Lung (tissue), 12 donors: ENCODE data around the gene CTSH. TPM values are rescaled to one million over a fixed set of nuclear protein-coding genes. Genes with fewer than 3 reads are reported as not detected.

Experiments used
- ATAC-seq: fragments of 200-7000 bp; cut with Tn5 transposase; one replicate; pipeline ENCODE4 v1.9.1; 2020; ENCODE audit warnings: moderate number of reproducible peaks; ENCODE audit not compliant: insufficient read depth, low FRiP score
- DNase-seq, 3 donors: peaks; one replicate each; pipeline ENCODE4 v3.0.0-alpha.2; 2013 to 2017
- H3K27ac ChIP-seq, 2 donors: one replicate each; pipeline ENCODE4 v1.5.1; 2013; ENCODE audit warnings: mild to moderate bottlenecking in 2 of 2, moderate library complexity in 2 of 2, control low read depth in 1 of 2, inconsistent platforms in 1 of 2, low read depth in 1 of 2, low read length in 1 of 2
- H3K27me3 ChIP-seq, 3 donors: one replicate each; pipeline ENCODE4 v1.5.1; 2013; ENCODE audit warnings: low read length in 2 of 3; ENCODE audit not compliant: control insufficient read depth in 3 of 3, insufficient read depth in 3 of 3
- H3K36me3 ChIP-seq, 4 donors: one replicate each; pipeline ENCODE4 v1.5.1; 2013; ENCODE audit warnings: low read length in 4 of 4, mild to moderate bottlenecking in 1 of 4, moderate library complexity in 1 of 4; ENCODE audit not compliant: control insufficient read depth in 4 of 4, insufficient read depth in 4 of 4
- H3K4me1 ChIP-seq, 5 donors: one replicate each; pipeline ENCODE4 v1.5.1; 2013; ENCODE audit warnings: low read length in 5 of 5, mild to moderate bottlenecking in 2 of 5, moderate library complexity in 1 of 5; ENCODE audit not compliant: control insufficient read depth in 5 of 5, insufficient read depth in 5 of 5
- H3K4me3 ChIP-seq: one replicate; pipeline ENCODE4 v1.5.1; 2013; ENCODE audit warnings: mild to moderate bottlenecking, control low read depth, moderate library complexity
- H3K9ac ChIP-seq, 2 donors: one replicate each; pipeline ENCODE4 v1.5.1; 2013; ENCODE audit warnings: low read length in 2 of 2, control low read depth in 1 of 2; ENCODE audit not compliant: insufficient read depth in 1 of 2
- H3K9me3 ChIP-seq, 4 donors: one replicate each; pipeline ENCODE4 v1.5.1; 2013; ENCODE audit warnings: low read length in 3 of 4, mild to moderate bottlenecking in 1 of 4, moderate library complexity in 1 of 4; ENCODE audit not compliant: control insufficient read depth in 4 of 4, insufficient read depth in 3 of 4
- WGBS, 2 donors: extraction: QIAGEN DNeasy Blood & Tissue Kit; methylation state at CpG; one replicate each; pipeline ENCODE4 v1.1.7; 2013; 5-methylcytosine and 5-hydroxymethylcytosine counted together
- polyA plus RNA-seq, 2 donors: library from polyadenylated mRNA; stranded (reverse); fragments of 200-250 nt; gene quantifications; one replicate each; pipeline ENCODE4 v1.2.1, GENCODE V29; 2013
- total RNA-seq, 2 donors: library from RNA; depleted of rRNA in 1 of 2; stranded (reverse); fragments of >200 nt in 1 of 2; gene quantifications; one replicate each; pipeline ENCODE4 v1.2.1, GENCODE V29; 2014 to 2021
- TF ChIP-seq, protein P1 (sequence below): IDR thresholded peaks from 2 replicates; pipeline ENCODE4 v1.5.1; 2012; ENCODE audit warnings: mild to moderate bottlenecking; ENCODE audit errors: control extremely low read depth, extremely low read depth
- donor health status: control.
- donor health status: control.
- donor health status: Bipolar disorder and iron deficiency.
- donor health status: healthy.
- donor health status: DM: yes; HTN: yes; CAD: no.

CTSH gene
- total and polyA plus RNA-seq, 4 donors = 821 to 1,902 (median 1,209) TPM

- ATAC-seq (no peak), DNase-seq (no peak)
- no peaks in the 10 kb centered on the region for H3K27me3 ChIP-seq
- no peaks in the 10 kb centered on the region for H3K9me3 ChIP-seq
- no peak overlapping the region for H3K9ac ChIP-seq
- WGBS, 2 donors = 94 to 95% methylated on average over 3 of the region's 3 CpGs
- H3K4me3 ChIP-seq = no peak overlapping the region
- no peak overlapping the region for H3K27ac ChIP-seq
- H3K4me1 ChIP-seq = peaks cover 0 to 12% (median 0%) of the 10 kb centered on the region in 5 donors
- TF ChIP-seq, protein P1, sequence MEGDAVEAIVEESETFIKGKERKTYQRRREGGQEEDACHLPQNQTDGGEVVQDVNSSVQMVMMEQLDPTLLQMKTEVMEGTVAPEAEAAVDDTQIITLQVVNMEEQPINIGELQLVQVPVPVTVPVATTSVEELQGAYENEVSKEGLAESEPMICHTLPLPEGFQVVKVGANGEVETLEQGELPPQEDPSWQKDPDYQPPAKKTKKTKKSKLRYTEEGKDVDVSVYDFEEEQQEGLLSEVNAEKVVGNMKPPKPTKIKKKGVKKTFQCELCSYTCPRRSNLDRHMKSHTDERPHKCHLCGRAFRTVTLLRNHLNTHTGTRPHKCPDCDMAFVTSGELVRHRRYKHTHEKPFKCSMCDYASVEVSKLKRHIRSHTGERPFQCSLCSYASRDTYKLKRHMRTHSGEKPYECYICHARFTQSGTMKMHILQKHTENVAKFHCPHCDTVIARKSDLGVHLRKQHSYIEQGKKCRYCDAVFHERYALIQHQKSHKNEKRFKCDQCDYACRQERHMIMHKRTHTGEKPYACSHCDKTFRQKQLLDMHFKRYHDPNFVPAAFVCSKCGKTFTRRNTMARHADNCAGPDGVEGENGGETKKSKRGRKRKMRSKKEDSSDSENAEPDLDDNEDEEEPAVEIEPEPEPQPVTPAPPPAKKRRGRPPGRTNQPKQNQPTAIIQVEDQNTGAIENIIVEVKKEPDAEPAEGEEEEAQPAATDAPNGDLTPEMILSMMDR = no peak
- peaks cover 5 to 42% (median 14%) of the 10 kb centered on the region in 4 donors for H3K36me3 ChIP-seq
These were observed 31.8 kb downstream of the CTSH start for GRCh38 chr15:78913012-78913411.

DNA sequence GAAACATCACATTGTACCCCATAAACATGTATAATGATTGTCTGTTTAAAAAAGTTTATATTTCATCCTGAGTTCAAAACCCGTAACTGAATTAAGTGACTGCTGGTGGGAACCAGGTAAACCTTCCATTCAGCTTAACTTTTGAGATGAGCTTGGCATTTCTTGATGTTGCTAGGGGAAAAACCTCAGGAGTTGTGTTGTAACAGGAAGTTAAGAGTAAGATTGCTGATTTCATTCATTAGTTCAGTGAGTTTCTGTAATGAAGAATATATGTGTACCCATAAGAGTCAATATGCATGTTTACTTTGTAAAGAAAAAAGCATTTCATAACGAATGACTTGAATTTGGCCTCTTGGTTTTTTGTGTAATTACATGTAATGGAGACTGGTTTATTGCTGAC, 32.5 kb downstream of the CTSH start:
- no peak overlapping the region for H3K9ac ChIP-seq
- DNase-seq = no peak
- no peak overlapping the region for H3K4me3 ChIP-seq
- no peaks in the 10 kb centered on the region for H3K9me3 ChIP-seq
- H3K27me3 ChIP-seq = no peaks in the 10 kb centered on the region
- peaks cover 0 to 12% (median 0%) of the 10 kb centered on the region in 5 donors for H3K4me1 ChIP-seq
- TF ChIP-seq, protein P1 = no peak
- peaks cover 12 to 41% (median 16%) of the 10 kb centered on the region in 4 donors for H3K36me3 ChIP-seq
- 74 to 77% methylated on average over 2 of the region's 2 CpGs for whole genome bisulfite sequencing, 2 donors
- ATAC-seq = no peak
- H3K27ac ChIP-seq = no peak overlapping the region

DNA sequence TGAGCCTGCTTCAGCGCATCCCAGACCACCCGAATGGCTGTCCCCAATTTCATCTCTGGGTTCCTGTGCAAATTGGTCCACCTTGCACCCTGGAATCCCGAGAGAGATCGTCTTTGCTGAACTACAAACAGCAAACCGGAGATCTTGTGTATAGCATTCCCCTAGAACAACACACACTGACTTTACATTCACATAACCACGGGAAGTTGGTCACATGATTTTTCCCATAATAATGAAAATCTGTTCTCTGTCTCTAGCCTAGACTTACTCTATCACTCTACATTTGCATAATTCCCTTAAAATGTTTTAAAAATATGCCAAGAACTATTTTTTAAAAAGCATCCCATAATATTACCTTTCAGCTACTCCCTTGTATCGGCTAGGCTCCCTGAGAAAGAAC, 34.6 kb downstream of the CTSH start:
- 83 to 86% methylated on average over 7 of the region's 7 CpGs for WGBS, 2 donors
- Histone ChIP-seq H3K36me3 (peaks cover 18 to 54% (median 20%) of the 10 kb centered on the region in 4 donors), H3K4me1 (peaks cover 0 to 7% (median 0%) of the 10 kb centered on the region in 5 donors), H3K9ac (no peak overlapping the region), H3K4me3 (no peak overlapping the region), H3K27me3 (no peaks in the 10 kb centered on the region), H3K9me3 (no peaks in the 10 kb centered on the region), H3K27ac (no peak overlapping the region)
- DNase-seq (no peak), ATAC-seq (no peak)
- TF ChIP-seq, protein P1 = no peak

DNA sequence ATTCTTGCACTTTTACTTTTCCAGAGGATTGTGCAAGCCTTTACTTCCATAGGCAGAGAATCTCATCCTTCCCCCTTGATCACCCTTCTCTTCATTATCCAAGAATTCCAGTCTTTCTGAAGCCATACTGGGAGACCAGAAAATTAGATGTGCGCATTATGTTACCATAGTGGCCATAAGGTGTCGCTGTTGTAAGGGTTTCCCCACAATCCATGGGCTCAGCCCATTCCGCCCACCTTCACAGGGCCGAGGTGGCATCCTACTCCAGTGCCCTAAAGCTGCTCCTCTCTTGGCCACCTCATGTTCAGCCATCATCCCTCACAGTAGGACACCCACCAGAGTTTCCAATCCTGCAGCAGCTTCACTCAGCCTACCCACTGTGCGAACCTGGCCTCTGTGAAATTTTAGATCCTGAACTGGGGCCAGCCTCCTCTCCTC, 35.0 kb downstream of the CTSH start:
- 60 to 61% methylated on average over 5 of the region's 5 CpGs for WGBS, 2 donors
- H3K9me3 ChIP-seq = no peaks in the 10 kb centered on the region
- no peak overlapping the region for H3K4me3 ChIP-seq
- peaks cover 18 to 59% (median 20%) of the 10 kb centered on the region in 4 donors for H3K36me3 ChIP-seq
- H3K4me1 ChIP-seq = peaks cover 0 to 7% (median 0%) of the 10 kb centered on the region in 5 donors
- no peaks in the 10 kb centered on the region for H3K27me3 ChIP-seq
- ATAC-seq (peak; percentile 24), DNase-seq (peak in 2 of 3 donors; percentile 54 to 56)
- H3K9ac ChIP-seq = no peak overlapping the region
- TF ChIP-seq, protein P1 = peak; percentile 33
- no peak overlapping the region for H3K27ac ChIP-seq
